Measurements from ENCODE around the gene ACSS1. TPM values are rescaled to one million over a fixed set of nuclear protein-coding genes. Genes with fewer than 3 reads are reported as not detected.

ACSS1 gene
- polyA plus RNA-seq, 1 experiment, result 1.1 TPM

- Histone ChIP-seq H3K4me3 (ENCODE audit: low read depth, low read length) (no peak overlapping the region), H3K27ac (ENCODE audit: low read depth, low read length) (no peak overlapping the region), H3K27me3 (ENCODE audit: control insufficient read depth, insufficient read depth, low read length) (peaks cover 9% of the 10 kb centered on the region), H3K9me3 (ENCODE audit: control insufficient read depth, insufficient read depth, low read length) (no peaks in the 10 kb centered on the region)
- ChIA-PET CTCF (no interaction called here), POLR2A (no interaction called here)
- TF ChIP-seq CTCF (IDR thresholded peaks at IDR 0.05; ENCODE audit: low read depth, low read length), result no peak
- DNase-seq (ENCODE audit: low read depth, low spot score), result no peak
These were observed 39.1 kb downstream of the ACSS1 start for GRCh38 chr20:25018841-25019240.

GRCh38 chr20:25018425-25018824, 39.5 kb downstream of the ACSS1 start:
- no peak for DNase-seq (ENCODE audit: low read depth, low spot score)
- Histone ChIP-seq H3K27me3 (ENCODE audit: control insufficient read depth, insufficient read depth, low read length) (peaks cover 9% of the 10 kb centered on the region), H3K4me3 (ENCODE audit: low read depth, low read length) (no peak overlapping the region), H3K9me3 (ENCODE audit: control insufficient read depth, insufficient read depth, low read length) (no peaks in the 10 kb centered on the region), H3K27ac (ENCODE audit: low read depth, low read length) (no peak overlapping the region)
- no peak for TF ChIP-seq CTCF (IDR thresholded peaks at IDR 0.05; ENCODE audit: low read depth, low read length)
- POLR2A ChIA-PET, result no interaction called here
- CTCF ChIA-PET, result no interaction called here

GRCh38 chr20:25017257-25017803, 40.6 kb downstream of the ACSS1 start:
- no peak for TF ChIP-seq CTCF (IDR thresholded peaks at IDR 0.05; ENCODE audit: low read depth, low read length)
- no peak for DNase-seq (ENCODE audit: low read depth, low spot score)
- CTCF ChIA-PET, result interaction anchor here (0.6 kb wide), 1 partner anchor 1218 kb away, joined by 7 read pairs; no protein-coding TSS in a partner anchor
- H3K4me3 ChIP-seq (ENCODE audit: low read depth, low read length), result no peak overlapping the region
- H3K27me3 ChIP-seq (ENCODE audit: control insufficient read depth, insufficient read depth, low read length), result peaks cover 9% of the 10 kb centered on the region
- POLR2A ChIA-PET, result no interaction called here
- H3K9me3 ChIP-seq (ENCODE audit: control insufficient read depth, insufficient read depth, low read length), result no peaks in the 10 kb centered on the region
- H3K27ac ChIP-seq (ENCODE audit: low read depth, low read length), result no peak overlapping the region

GRCh38 chr20:25016471-25016870, 41.5 kb downstream of the ACSS1 start:
- no peak for DNase-seq (ENCODE audit: low read depth, low spot score)
- no peak for TF ChIP-seq CTCF (IDR thresholded peaks at IDR 0.05; ENCODE audit: low read depth, low read length)
- Histone ChIP-seq H3K9me3 (ENCODE audit: control insufficient read depth, insufficient read depth, low read length) (no peaks in the 10 kb centered on the region), H3K27me3 (ENCODE audit: control insufficient read depth, insufficient read depth, low read length) (peaks cover 9% of the 10 kb centered on the region), H3K4me3 (ENCODE audit: low read depth, low read length) (no peak overlapping the region), H3K27ac (ENCODE audit: low read depth, low read length) (no peak overlapping the region)
- POLR2A ChIA-PET, result no interaction called here
- CTCF ChIA-PET, result no interaction called here

- Histone ChIP-seq H3K4me3 (ENCODE audit: low read depth, low read length) (no peak overlapping the region), H3K27me3 (ENCODE audit: control insufficient read depth, insufficient read depth, low read length) (peaks cover 7% of the 10 kb centered on the region), H3K9me3 (ENCODE audit: control insufficient read depth, insufficient read depth, low read length) (no peaks in the 10 kb centered on the region), H3K27ac (ENCODE audit: low read depth, low read length) (no peak overlapping the region)
- ChIA-PET POLR2A (no interaction called here), CTCF (no interaction called here)
- no peak for TF ChIP-seq CTCF (IDR thresholded peaks at IDR 0.05; ENCODE audit: low read depth, low read length)
- no peak for DNase-seq (ENCODE audit: low read depth, low spot score)
These were observed 42.0 kb downstream of the ACSS1 start for GRCh38 chr20:25015986-25016385.

All from AG04450 (cell line).